HL-60 (cell line): ENCODE data around the gene MYBPHL.

Experiments
- DNase-seq, 2 experiments: peaks; one replicate each; pipeline ENCODE4 v3.0.0-alpha.2; 2010 to 2020; ENCODE audit warnings: low read depth in 1 of 2, low spot score in 1 of 2
- H3K27ac ChIP-seq: fragments of 250-450 bp; sonication (Bioruptor Pico); replicated peaks from 2 replicates; pipeline ENCODE4 v1.5.1; 2020; ENCODE audit warnings: mild to moderate bottlenecking, moderate library complexity
- H3K27me3 ChIP-seq: fragments of 250-450 bp; sonication (Bioruptor Pico); 2 replicates; pipeline ENCODE4 v1.5.1; 2021; ENCODE audit warnings: mild to moderate bottlenecking, moderate library complexity; ENCODE audit not compliant: insufficient read depth, poor library complexity, severe bottlenecking
- H3K4me3 ChIP-seq: replicated peaks from 2 replicates; pipeline ENCODE4 v1.5.1; 2011; ENCODE audit warnings: mild to moderate bottlenecking, control low read depth, low read length; ENCODE audit not compliant: insufficient read depth
- GABPA ChIP-seq: IDR thresholded peaks from 2 replicates; pipeline ENCODE4 v1.6.1; 2012; ENCODE audit warnings: low read depth
- POLR2AphosphoS5 ChIP-seq: IDR thresholded peaks from 2 replicates; pipeline ENCODE4 v1.6.1; 2012; ENCODE audit warnings: low read depth
- SPI1 ChIP-seq: IDR thresholded peaks from 2 replicates; pipeline ENCODE4 v1.6.1; 2012; ENCODE audit warnings: low read depth, mild to moderate bottlenecking, borderline replicate concordance
- long read RNA-seq: library from polyadenylated mRNA; unstranded; transcript quantifications from one replicate; pipeline ENCODE4 v2.0.0, GENCODE V29; 2020
- TF ChIP-seq, protein P1 (sequence below): IDR thresholded peaks from one replicate; pipeline ENCODE4 v1.5.1; 2011; ENCODE audit warnings: low read length, control low read depth, inconsistent platforms; ENCODE audit not compliant: insufficient read depth
- TF ChIP-seq, protein P2 (sequence below): IDR thresholded peaks from 2 replicates; pipeline ENCODE4 v1.6.1; 2012; ENCODE audit warnings: low read depth; ENCODE audit not compliant: insufficient replicate concordance

MYBPHL gene, protein sequence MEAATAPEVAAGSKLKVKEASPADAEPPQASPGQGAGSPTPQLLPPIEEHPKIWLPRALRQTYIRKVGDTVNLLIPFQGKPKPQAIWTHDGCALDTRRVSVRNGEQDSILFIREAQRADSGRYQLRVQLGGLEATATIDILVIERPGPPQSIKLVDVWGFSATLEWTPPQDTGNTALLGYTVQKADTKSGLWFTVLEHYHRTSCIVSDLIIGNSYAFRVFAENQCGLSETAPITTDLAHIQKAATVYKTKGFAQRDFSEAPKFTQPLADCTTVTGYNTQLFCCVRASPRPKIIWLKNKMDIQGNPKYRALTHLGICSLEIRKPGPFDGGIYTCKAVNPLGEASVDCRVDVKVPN
- long read RNA-seq: 0 reads

DNA sequence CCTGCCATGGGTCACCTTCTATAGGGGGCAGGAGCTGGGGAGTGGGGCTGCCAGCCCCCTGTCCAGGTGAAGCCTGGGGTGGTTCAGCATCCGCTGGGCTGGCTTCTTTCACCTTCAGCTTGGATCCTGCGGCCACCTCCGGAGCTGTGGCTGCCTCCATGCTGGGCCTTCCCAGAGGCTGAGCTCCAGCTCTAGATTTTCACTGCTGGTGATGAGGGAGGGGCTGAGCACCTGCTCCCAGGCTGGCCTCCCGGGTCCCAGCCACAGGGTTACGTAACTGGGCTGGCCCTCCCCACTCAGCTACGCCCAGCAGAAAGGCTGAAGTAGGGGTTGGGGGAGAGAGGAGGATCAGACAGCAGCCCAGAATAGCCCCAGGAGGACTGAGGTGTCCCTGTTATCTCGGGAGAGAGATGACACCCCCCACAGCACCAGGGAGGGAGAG lies at the start of gene MYBPHL:
Gene MYBPHL (minus strand): TSS at position 180 of the 442 bp plus-strand sequence. CDS start 20 bp downstream, at position 160.
- H3K27ac ChIP-seq: no peak within 1 kb of the TSS
- TF ChIP-seq POLR2AphosphoS5 (no peak), SPI1 (no peak), GABPA (no peak)
- TF ChIP-seq, protein P1, sequence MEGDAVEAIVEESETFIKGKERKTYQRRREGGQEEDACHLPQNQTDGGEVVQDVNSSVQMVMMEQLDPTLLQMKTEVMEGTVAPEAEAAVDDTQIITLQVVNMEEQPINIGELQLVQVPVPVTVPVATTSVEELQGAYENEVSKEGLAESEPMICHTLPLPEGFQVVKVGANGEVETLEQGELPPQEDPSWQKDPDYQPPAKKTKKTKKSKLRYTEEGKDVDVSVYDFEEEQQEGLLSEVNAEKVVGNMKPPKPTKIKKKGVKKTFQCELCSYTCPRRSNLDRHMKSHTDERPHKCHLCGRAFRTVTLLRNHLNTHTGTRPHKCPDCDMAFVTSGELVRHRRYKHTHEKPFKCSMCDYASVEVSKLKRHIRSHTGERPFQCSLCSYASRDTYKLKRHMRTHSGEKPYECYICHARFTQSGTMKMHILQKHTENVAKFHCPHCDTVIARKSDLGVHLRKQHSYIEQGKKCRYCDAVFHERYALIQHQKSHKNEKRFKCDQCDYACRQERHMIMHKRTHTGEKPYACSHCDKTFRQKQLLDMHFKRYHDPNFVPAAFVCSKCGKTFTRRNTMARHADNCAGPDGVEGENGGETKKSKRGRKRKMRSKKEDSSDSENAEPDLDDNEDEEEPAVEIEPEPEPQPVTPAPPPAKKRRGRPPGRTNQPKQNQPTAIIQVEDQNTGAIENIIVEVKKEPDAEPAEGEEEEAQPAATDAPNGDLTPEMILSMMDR: no peak
- TF ChIP-seq, protein P2, sequence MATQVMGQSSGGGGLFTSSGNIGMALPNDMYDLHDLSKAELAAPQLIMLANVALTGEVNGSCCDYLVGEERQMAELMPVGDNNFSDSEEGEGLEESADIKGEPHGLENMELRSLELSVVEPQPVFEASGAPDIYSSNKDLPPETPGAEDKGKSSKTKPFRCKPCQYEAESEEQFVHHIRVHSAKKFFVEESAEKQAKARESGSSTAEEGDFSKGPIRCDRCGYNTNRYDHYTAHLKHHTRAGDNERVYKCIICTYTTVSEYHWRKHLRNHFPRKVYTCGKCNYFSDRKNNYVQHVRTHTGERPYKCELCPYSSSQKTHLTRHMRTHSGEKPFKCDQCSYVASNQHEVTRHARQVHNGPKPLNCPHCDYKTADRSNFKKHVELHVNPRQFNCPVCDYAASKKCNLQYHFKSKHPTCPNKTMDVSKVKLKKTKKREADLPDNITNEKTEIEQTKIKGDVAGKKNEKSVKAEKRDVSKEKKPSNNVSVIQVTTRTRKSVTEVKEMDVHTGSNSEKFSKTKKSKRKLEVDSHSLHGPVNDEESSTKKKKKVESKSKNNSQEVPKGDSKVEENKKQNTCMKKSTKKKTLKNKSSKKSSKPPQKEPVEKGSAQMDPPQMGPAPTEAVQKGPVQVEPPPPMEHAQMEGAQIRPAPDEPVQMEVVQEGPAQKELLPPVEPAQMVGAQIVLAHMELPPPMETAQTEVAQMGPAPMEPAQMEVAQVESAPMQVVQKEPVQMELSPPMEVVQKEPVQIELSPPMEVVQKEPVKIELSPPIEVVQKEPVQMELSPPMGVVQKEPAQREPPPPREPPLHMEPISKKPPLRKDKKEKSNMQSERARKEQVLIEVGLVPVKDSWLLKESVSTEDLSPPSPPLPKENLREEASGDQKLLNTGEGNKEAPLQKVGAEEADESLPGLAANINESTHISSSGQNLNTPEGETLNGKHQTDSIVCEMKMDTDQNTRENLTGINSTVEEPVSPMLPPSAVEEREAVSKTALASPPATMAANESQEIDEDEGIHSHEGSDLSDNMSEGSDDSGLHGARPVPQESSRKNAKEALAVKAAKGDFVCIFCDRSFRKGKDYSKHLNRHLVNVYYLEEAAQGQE: no peak
- no peak within 1 kb of the TSS for H3K4me3 ChIP-seq

DNA sequence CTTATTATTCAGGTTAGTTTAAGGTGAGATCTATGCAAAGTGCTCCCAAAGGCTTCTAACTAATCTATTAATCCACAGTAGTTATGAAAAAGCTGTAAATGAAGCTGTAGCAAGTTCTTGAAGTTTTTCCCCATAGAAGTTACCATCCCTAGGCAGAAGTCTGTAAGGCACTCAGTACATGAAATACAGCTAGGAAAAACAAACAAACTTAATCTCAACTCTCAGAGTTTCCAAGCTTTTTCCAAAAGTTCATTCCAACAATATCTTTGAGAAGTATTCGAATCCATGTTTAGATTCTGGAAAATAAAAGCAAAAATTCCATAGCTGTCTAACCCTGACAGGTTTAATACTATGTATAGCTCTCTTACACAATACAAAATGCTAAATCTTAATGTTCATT lies 49.7 kb upstream of the MYBPHL start:
- TF ChIP-seq SPI1 (no peak), POLR2AphosphoS5 (no peak), GABPA (no peak)
- TF ChIP-seq, protein P1: no peak
- TF ChIP-seq, protein P2: no peak
- H3K4me3 ChIP-seq: no peak overlapping the region

More for the DNA sequence above, at the start of gene MYBPHL:
- DNase-seq: no peak
- no peaks in the 10 kb centered on the region for H3K27me3 ChIP-seq

DNA sequence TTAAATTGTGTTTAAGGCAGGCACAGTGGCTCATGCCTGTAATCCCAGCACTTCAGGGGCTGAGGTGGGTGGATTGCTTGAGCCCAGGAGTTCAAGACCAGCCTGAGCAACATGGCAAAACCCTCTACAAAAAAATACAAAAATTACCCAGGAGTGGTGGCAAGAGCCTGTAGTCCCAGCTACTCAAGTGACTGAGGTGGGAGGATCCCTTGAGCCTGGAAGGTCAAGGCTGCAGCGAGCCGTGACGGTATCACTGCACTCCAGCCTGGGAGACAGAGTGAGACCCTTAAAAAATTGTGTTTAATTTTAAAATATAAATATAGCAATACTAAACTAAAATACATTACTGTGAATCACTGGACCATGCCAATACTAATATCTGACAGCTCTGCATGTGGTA lies 48.1 kb upstream of the MYBPHL start:
- no peaks in the 10 kb centered on the region for H3K27me3 ChIP-seq
- TF ChIP-seq SPI1 (no peak), GABPA (no peak), POLR2AphosphoS5 (no peak)
- TF ChIP-seq, protein P2: no peak
- TF ChIP-seq, protein P1: no peak
- no peak overlapping the region for H3K4me3 ChIP-seq
- no peak for DNase-seq
- H3K27ac ChIP-seq: no peak overlapping the region

More for the DNA sequence above, 49.7 kb upstream of the MYBPHL start:
- H3K27me3 ChIP-seq: no peaks in the 10 kb centered on the region
- no peak overlapping the region for H3K27ac ChIP-seq
- DNase-seq: no peak
